MM.1S (cell line): Measurements from ENCODE around the gene ADARB2.

Experiments used
- DNase-seq: peaks from one replicate; pipeline ENCODE4 v3.0.0-alpha.2; 2015
- H2AFZ ChIP-seq: fragments of 300-600 bp; sonication (generic); 2 replicates; pipeline ENCODE4 v1.6.0; 2016; ENCODE audit warnings: antibody characterized with exemption, low read length
- H3F3A ChIP-seq: fragments of 300-600 bp; sonication (generic); 2 replicates; pipeline ENCODE4 v1.6.1; 2016; ENCODE audit warnings: mild to moderate bottlenecking, antibody characterized with exemption, low read length, moderate library complexity, mixed read lengths; ENCODE audit not compliant: insufficient read depth
- H3K27ac ChIP-seq: fragments of 300-600 bp; sonication (generic); 2 replicates; pipeline ENCODE4 v1.5.1; 2016; ENCODE audit warnings: mild to moderate bottlenecking, low read length
- H3K27me3 ChIP-seq: fragments of 300-600 bp; sonication (generic); replicated peaks from 2 replicates; pipeline ENCODE4 v1.6.0; 2016; ENCODE audit warnings: low read length; ENCODE audit not compliant: insufficient read depth
- H3K36me3 ChIP-seq: fragments of 300-600 bp; sonication (generic); replicated peaks from 2 replicates; pipeline ENCODE4 v1.6.1; 2016; ENCODE audit warnings: mild to moderate bottlenecking, low read length, mixed read lengths; ENCODE audit not compliant: insufficient read depth
- H3K4me1 ChIP-seq: fragments of 300-600 bp; sonication (generic); 2 replicates; pipeline ENCODE4 v1.6.1; 2016; ENCODE audit warnings: low read length, mixed read lengths
- H3K4me2 ChIP-seq: fragments of 300-600 bp; sonication (generic); 2 replicates; pipeline ENCODE4 v1.6.0; 2016; ENCODE audit warnings: low read depth, low read length
- H3K4me3 ChIP-seq: fragments of 300-600 bp; sonication (generic); 2 replicates; pipeline ENCODE4 v1.5.1; 2016; ENCODE audit warnings: low read length, mixed read lengths
- H3K79me2 ChIP-seq: fragments of 300-600 bp; sonication (generic); 2 replicates; pipeline ENCODE4 v1.6.1; 2016; ENCODE audit warnings: mixed run types, low read length, mixed read lengths
- H3K9ac ChIP-seq: fragments of 300-600 bp; sonication (generic); 2 replicates; pipeline ENCODE4 v1.6.1; 2016; ENCODE audit warnings: low read length, mixed read lengths
- H3K9me2 ChIP-seq: fragments of 300-600 bp; sonication (generic); replicated peaks from 2 replicates; pipeline ENCODE4 v1.6.1; 2016; ENCODE audit warnings: mild to moderate bottlenecking, low read length, mixed read lengths; ENCODE audit not compliant: insufficient read depth
- H3K9me3 ChIP-seq: fragments of 300-600 bp; sonication (generic); replicated peaks from 2 replicates; pipeline ENCODE4 v1.6.1; 2016; ENCODE audit warnings: mild to moderate bottlenecking, low read length, mixed read lengths; ENCODE audit not compliant: insufficient read depth
- H4K20me1 ChIP-seq: fragments of 300-600 bp; sonication (generic); 2 replicates; pipeline ENCODE4 v1.6.1; 2016; ENCODE audit warnings: mild to moderate bottlenecking, low read length, moderate library complexity, mixed read lengths; ENCODE audit not compliant: insufficient read depth
- EZH2 ChIP-seq: fragments of 300-600 bp; sonication (generic); optimal IDR thresholded peaks from 2 replicates; pipeline ENCODE3; 2017; ENCODE audit warnings: low read depth, mild to moderate bottlenecking, antibody characterized with exemption, low read length, mixed read lengths
- EZH2phosphoT487 ChIP-seq: fragments of 300-600 bp; sonication (generic); IDR thresholded peaks from 2 replicates; pipeline ENCODE4 v1.6.1; 2018; ENCODE audit warnings: antibody characterized with exemption, low read length
- TF ChIP-seq, protein P1 (sequence below): fragments of 300-600 bp; sonication (generic); IDR thresholded peaks from 2 replicates; pipeline ENCODE4 v1.5.1; 2016; ENCODE audit warnings: antibody characterized with exemption, low read length, mixed read lengths

ADARB2 gene

DNA sequence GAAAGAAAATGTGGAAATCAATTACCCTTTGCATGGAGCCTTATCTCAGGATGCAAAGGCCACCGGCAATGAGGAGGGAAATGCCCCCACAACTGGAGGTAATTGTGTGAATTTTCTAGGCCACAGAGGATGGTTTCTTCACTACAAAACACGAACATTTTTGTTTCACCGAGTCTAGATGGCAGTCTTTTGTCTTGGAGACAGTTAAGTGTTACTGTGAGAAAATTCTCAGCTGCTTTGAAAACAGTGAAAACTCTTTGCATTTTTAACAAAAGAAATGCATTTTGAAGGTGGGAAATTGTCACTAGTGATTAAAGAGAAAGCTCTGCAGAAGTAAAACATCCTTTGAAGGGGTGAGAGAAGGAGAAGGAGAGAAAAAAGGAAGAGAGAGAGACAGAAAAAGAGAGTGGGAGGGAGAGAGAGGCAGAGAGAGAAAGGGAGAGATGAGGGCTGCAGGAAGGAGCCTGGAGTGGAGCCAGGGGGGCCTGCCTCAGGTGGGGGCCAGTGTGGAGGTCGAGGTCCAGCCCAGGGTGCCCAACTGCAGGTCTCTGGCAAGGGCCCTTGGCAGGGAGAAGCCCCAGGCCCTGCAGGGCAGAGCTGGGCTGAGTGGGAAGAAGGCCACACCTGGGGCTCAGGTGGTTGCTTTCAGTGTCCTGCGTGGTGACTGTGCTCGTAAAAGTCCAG lies 261.4 kb downstream of the ADARB2 start:
- H3K36me3 ChIP-seq = no peaks in the 10 kb centered on the region
- no peak overlapping the region for H3K27ac ChIP-seq
- TF ChIP-seq, protein P1, sequence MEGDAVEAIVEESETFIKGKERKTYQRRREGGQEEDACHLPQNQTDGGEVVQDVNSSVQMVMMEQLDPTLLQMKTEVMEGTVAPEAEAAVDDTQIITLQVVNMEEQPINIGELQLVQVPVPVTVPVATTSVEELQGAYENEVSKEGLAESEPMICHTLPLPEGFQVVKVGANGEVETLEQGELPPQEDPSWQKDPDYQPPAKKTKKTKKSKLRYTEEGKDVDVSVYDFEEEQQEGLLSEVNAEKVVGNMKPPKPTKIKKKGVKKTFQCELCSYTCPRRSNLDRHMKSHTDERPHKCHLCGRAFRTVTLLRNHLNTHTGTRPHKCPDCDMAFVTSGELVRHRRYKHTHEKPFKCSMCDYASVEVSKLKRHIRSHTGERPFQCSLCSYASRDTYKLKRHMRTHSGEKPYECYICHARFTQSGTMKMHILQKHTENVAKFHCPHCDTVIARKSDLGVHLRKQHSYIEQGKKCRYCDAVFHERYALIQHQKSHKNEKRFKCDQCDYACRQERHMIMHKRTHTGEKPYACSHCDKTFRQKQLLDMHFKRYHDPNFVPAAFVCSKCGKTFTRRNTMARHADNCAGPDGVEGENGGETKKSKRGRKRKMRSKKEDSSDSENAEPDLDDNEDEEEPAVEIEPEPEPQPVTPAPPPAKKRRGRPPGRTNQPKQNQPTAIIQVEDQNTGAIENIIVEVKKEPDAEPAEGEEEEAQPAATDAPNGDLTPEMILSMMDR = no peak
- TF ChIP-seq EZH2 = no peak
- TF ChIP-seq EZH2phosphoT487 = no peak
- peaks cover 3% of the 10 kb centered on the region; the same call in 1 of the 2 replicates for H3K27me3 ChIP-seq
- no peaks in the 10 kb centered on the region for H3F3A ChIP-seq
- H2AFZ ChIP-seq = no peak overlapping the region
- no peaks in the 10 kb centered on the region for H3K9me3 ChIP-seq
- no peak for DNase-seq
- H3K9ac ChIP-seq = no peak overlapping the region
- H3K79me2 ChIP-seq = no peaks in the 10 kb centered on the region
- no peak overlapping the region for H3K4me3 ChIP-seq
- H4K20me1 ChIP-seq = no peaks in the 10 kb centered on the region
- no peaks in the 10 kb centered on the region for H3K4me1 ChIP-seq
- H3K4me2 ChIP-seq = no peak overlapping the region
- no peaks in the 10 kb centered on the region for H3K9me2 ChIP-seq

DNA sequence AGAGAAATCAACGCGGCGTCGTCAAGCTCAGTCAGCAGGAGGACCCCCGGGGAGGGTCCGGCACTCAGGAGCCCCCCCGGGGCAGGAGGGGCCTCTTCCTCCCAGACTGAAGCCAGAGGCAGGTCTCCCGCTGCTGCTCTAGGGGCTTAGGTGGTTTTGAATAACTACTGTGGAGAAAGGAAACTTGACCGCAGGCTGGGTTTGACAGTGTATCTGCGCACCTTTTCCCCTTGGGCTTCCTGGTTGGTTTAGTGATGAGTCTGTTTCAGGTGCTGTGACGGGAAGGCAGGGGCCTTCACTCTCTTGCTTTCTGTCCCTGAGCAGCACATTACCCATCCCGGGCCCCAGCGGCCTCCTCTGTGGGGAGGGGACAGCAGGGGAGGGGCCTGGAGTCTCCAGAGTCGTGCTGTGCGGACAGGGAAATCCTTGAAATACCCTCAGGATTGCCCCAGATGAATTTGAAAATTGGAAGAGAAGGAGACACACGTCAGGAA lies 262.2 kb downstream of the ADARB2 start:
- H2AFZ ChIP-seq = no peak overlapping the region

DNA sequence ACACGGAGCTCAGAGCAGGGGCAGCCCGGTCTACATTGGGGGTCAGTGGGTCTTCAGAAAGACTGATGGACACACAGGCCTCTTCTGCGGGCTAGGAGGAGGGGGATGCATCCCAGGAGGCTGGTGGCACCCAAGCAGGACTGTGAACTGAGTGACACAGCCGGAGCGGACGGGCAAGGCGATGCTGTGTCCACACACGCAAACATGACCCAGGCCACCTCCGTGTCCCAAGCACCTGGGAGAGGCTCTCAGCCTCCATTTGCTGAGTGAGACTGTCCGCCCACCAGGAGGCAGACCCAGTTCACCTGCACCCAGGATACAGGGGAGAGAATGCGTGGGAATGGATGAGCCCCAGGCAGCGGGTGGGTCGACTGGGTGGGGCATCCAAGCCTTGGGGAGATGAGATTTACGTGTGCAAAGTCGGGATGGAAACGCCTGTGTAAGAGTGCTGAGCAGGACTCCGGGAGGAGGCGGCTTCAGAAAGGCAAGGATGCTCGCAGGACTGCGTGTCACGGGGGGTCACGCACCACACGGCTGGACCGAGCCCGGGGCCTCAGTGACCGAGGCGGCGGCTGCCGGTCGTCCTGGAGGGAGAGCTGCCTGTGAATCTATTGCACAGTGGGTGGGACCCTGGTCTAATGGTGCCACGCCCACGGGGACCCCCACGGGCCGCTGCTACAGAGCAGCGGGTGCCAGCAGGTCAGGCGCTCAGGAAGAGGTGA lies 262.8 kb downstream of the ADARB2 start:
- Histone ChIP-seq H3K79me2 (no peaks in the 10 kb centered on the region), H3K9me2 (no peaks in the 10 kb centered on the region), H3K4me1 (no peaks in the 10 kb centered on the region), H3K27ac (no peak overlapping the region), H3K4me2 (no peak overlapping the region), H4K20me1 (no peaks in the 10 kb centered on the region), H3K4me3 (no peak overlapping the region), H3K27me3 (peaks cover 3% of the 10 kb centered on the region; the same call in 1 of the 2 replicates), H3K9ac (no peak overlapping the region), H3K9me3 (no peaks in the 10 kb centered on the region), H3F3A (no peaks in the 10 kb centered on the region), H3K36me3 (no peaks in the 10 kb centered on the region), H2AFZ (no peak overlapping the region)
- no peak for DNase-seq
- TF ChIP-seq EZH2 (no peak), EZH2phosphoT487 (no peak)
- TF ChIP-seq, protein P1 = no peak

More for the DNA sequence above, 262.2 kb downstream of the ADARB2 start:
- Histone ChIP-seq H3K36me3 (no peaks in the 10 kb centered on the region), H3K27me3 (peaks cover 3% of the 10 kb centered on the region; the same call in 1 of the 2 replicates), H3K9me3 (no peaks in the 10 kb centered on the region), H3K9me2 (no peaks in the 10 kb centered on the region), H3K4me3 (no peak overlapping the region), H3K79me2 (no peaks in the 10 kb centered on the region), H3K4me2 (no peak overlapping the region), H4K20me1 (no peaks in the 10 kb centered on the region), H3K27ac (no peak overlapping the region), H3K9ac (no peak overlapping the region), H3F3A (no peaks in the 10 kb centered on the region), H3K4me1 (no peaks in the 10 kb centered on the region)
- TF ChIP-seq, protein P1 = no peak
- no peak for DNase-seq
